Kidney (tissue), 14 donors: ENCODE measurements around the gene TBC1D5. TPM values are rescaled to one million over a fixed set of nuclear protein-coding genes. Genes with fewer than 3 reads are reported as not detected.
A peak's percentile ranks its signal among the peaks of the same experiment; 100 is the strongest.

ENCODE experiments used
- DNase-seq, 5 donors: peaks; one replicate each; pipeline ENCODE4 v3.0.0-alpha.2; 2013 to 2020
- FAIRE-seq: peaks from 2 replicates; lab custom pipeline; 2012; peaks lifted over from hg19 to GRCh38; lab: Jason Lieb, UNC
- H3K27ac ChIP-seq, 2 donors: one replicate each; pipeline ENCODE4 v1.7.0; 2013; ENCODE audit warnings: low read depth in 2 of 2, low read length in 2 of 2, inconsistent platforms in 1 of 2
- H3K27me3 ChIP-seq: one replicate; pipeline ENCODE4 v1.7.1; 2013; ENCODE audit warnings: low read length, inconsistent platforms; ENCODE audit not compliant: control insufficient read depth, insufficient read depth
- H3K36me3 ChIP-seq, 3 donors: one replicate each; pipeline versions ENCODE4 v1.7.0 to v1.7.1; 2013; ENCODE audit warnings: low read length in 3 of 3, control low read depth in 1 of 3, inconsistent platforms in 1 of 3; ENCODE audit not compliant: insufficient read depth in 3 of 3, control insufficient read depth in 2 of 3
- H3K4me1 ChIP-seq, 3 donors: one replicate each; pipeline versions ENCODE4 v1.7.0 to v1.7.1; 2013; ENCODE audit warnings: low read length in 3 of 3, inconsistent platforms in 1 of 3, low read depth in 1 of 3; ENCODE audit not compliant: control insufficient read depth in 2 of 3, insufficient read depth in 2 of 3
- H3K4me3 ChIP-seq, 3 donors: one replicate each; pipeline versions ENCODE4 v1.7.0 to v1.8.1; 2013; ENCODE audit warnings: low read length in 3 of 3, control low read depth in 1 of 3, inconsistent platforms in 1 of 3
- H3K9ac ChIP-seq, 3 donors: one replicate each; pipeline versions ENCODE4 v1.7.0 to v1.7.1; 2013; ENCODE audit warnings: low read length in 3 of 3, control low read depth in 1 of 3, inconsistent platforms in 1 of 3
- H3K9me3 ChIP-seq, 3 donors: one replicate each; pipeline versions ENCODE4 v1.7.0 to v1.7.1; 2013; ENCODE audit warnings: low read length in 3 of 3, control low read depth in 1 of 3, inconsistent platforms in 1 of 3; ENCODE audit not compliant: control insufficient read depth in 2 of 3, insufficient read depth in 1 of 3
- CTCF ChIP-seq: IDR thresholded peaks from 3 replicates; pipeline ENCODE4 v1.5.1; 2012; ENCODE audit warnings: mild to moderate bottlenecking, moderate library complexity, borderline replicate concordance; ENCODE audit not compliant: insufficient read depth; ENCODE audit errors: extremely low read depth
- intact Hi-C: fragments of 100-400 bp; cut with DNase I; formaldehyde crosslinking; loops from one replicate; pipeline ENCODE4 v1.11.1; 2022
- polyA plus RNA-seq: library from polyadenylated mRNA; stranded (reverse); fragments of 350-450 nt; fragmentation: Illumina TruSeq; extraction: RNeasy Lipid Tissue Mini Kit (QIAGEN cat#74804); gene quantifications from one replicate; pipeline ENCODE4 v1.2.3, GENCODE V29; 2014; ENCODE audit warnings: low read depth, low replicate concordance; ENCODE audit not compliant: insufficient read depth
- total RNA-seq: library from RNA; stranded (reverse); fragmentation: NEBNext Ultra II Directional; extraction: Animal tissue kit (Norgen Biotek cat#: 25700); gene quantifications from one replicate; pipeline ENCODE4 v1.2.1, GENCODE V29; 2021
- donor health status: control.
- donor health status: control.
- donor health status: control.
- donor health status: control.
- donor health status: control.
- donor health status: DM: yes; HTN: yes; CAD: no.
- donor health status: Normal renal cell carcinoma (clear cell type).

Gene TBC1D5
- total and polyA plus RNA-seq, 2 donors from 2014 or later = 9.7 to 77.7 TPM

GRCh38 chr3:17329927-17330326 is 412.5 kb downstream of the TBC1D5 start:
- TF ChIP-seq CTCF = no peak
- Histone ChIP-seq H3K4me1 (no peaks in the 10 kb centered on the region), H3K27ac (no peak overlapping the region), H3K9me3 (no peaks in the 10 kb centered on the region), H3K36me3 (no peaks in the 10 kb centered on the region), H3K4me3 (no peak overlapping the region), H3K9ac (no peak overlapping the region), H3K27me3 (no peaks in the 10 kb centered on the region)
- FAIRE-seq = no peak
- DNase-seq = no peak
- intact Hi-C loops = no loop called here

- H3K36me3 ChIP-seq = no peaks in the 10 kb centered on the region
- no peak overlapping the region for H3K9ac ChIP-seq
- no peaks in the 10 kb centered on the region for H3K27me3 ChIP-seq
- no peak for TF ChIP-seq CTCF
- no peak for DNase-seq
- intact Hi-C loops = no loop called here
- H3K27ac ChIP-seq = no peak overlapping the region
- H3K9me3 ChIP-seq = no peaks in the 10 kb centered on the region
- no peaks in the 10 kb centered on the region for H3K4me1 ChIP-seq
- H3K4me3 ChIP-seq = no peak overlapping the region
- FAIRE-seq = no peak
These were observed 420.2 kb downstream of the TBC1D5 start for GRCh38 chr3:17322106-17322793.

GRCh38 chr3:17320266-17320665 is 422.2 kb downstream of the TBC1D5 start:
- Histone ChIP-seq H3K4me1 (no peaks in the 10 kb centered on the region), H3K36me3 (no peaks in the 10 kb centered on the region), H3K9me3 (no peaks in the 10 kb centered on the region), H3K27me3 (no peaks in the 10 kb centered on the region), H3K4me3 (no peak overlapping the region), H3K9ac (no peak overlapping the region), H3K27ac (no peak overlapping the region)
- peak in 1 of 5 donors; percentile 7 for DNase-seq
- TF ChIP-seq CTCF = no peak
- FAIRE-seq = no peak
- intact Hi-C loops = no loop called here
